ENCODE measurements around the gene CHST11.

DNA sequence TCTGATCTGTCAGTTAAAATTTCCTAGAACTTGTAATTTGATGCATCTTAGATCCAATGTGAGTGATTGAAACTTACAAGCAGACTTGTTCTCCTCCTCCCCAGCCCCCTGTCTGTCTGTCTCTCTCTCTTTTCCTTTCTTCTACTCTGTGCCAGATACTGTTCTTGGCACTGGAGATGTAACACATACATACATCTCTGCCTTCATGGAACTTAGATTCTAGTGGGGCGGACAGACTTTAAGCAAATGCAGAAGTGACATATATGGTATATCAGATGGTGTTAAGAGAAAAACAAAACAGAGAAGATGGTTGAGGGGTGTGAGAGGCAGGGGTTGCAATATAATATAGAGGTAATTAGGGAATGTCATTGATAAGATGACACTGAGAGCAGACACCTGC lies 6.6 kb downstream of the CHST11 start:
- TF ChIP-seq EZH2 (IDR thresholded peaks at IDR 0.05) (no peak), POLR2AphosphoS5 (IDR thresholded peaks at IDR 0.05; ENCODE audit: borderline replicate concordance, low read depth, low read length) (no peak)
